Kidney (tissue), 14 donors: ENCODE data around the gene GRAMD1A. TPM values are rescaled to one million over a fixed set of nuclear protein-coding genes. Genes with fewer than 3 reads are reported as not detected.
A peak's percentile ranks its signal among the peaks of the same experiment; 100 is the strongest.

ENCODE experiments used
- DNase-seq, 5 donors: peaks; one replicate each; pipeline ENCODE4 v3.0.0-alpha.2; 2013 to 2020
- FAIRE-seq: peaks from 2 replicates; lab custom pipeline; 2012; peaks lifted over from hg19 to GRCh38; lab: Jason Lieb, UNC
- H3K27ac ChIP-seq, 2 donors: one replicate each; pipeline ENCODE4 v1.7.0; 2013; ENCODE audit warnings: low read depth in 2 of 2, low read length in 2 of 2, inconsistent platforms in 1 of 2
- H3K27me3 ChIP-seq: one replicate; pipeline ENCODE4 v1.7.1; 2013; ENCODE audit warnings: low read length, inconsistent platforms; ENCODE audit not compliant: control insufficient read depth, insufficient read depth
- H3K36me3 ChIP-seq, 3 donors: one replicate each; pipeline versions ENCODE4 v1.7.0 to v1.7.1; 2013; ENCODE audit warnings: low read length in 3 of 3, control low read depth in 1 of 3, inconsistent platforms in 1 of 3; ENCODE audit not compliant: insufficient read depth in 3 of 3, control insufficient read depth in 2 of 3
- H3K4me1 ChIP-seq, 3 donors: one replicate each; pipeline versions ENCODE4 v1.7.0 to v1.7.1; 2013; ENCODE audit warnings: low read length in 3 of 3, inconsistent platforms in 1 of 3, low read depth in 1 of 3; ENCODE audit not compliant: control insufficient read depth in 2 of 3, insufficient read depth in 2 of 3
- H3K4me3 ChIP-seq, 3 donors: one replicate each; pipeline versions ENCODE4 v1.7.0 to v1.8.1; 2013; ENCODE audit warnings: low read length in 3 of 3, control low read depth in 1 of 3, inconsistent platforms in 1 of 3
- H3K9ac ChIP-seq, 3 donors: one replicate each; pipeline versions ENCODE4 v1.7.0 to v1.7.1; 2013; ENCODE audit warnings: low read length in 3 of 3, control low read depth in 1 of 3, inconsistent platforms in 1 of 3
- H3K9me3 ChIP-seq, 3 donors: one replicate each; pipeline versions ENCODE4 v1.7.0 to v1.7.1; 2013; ENCODE audit warnings: low read length in 3 of 3, control low read depth in 1 of 3, inconsistent platforms in 1 of 3; ENCODE audit not compliant: control insufficient read depth in 2 of 3, insufficient read depth in 1 of 3
- intact Hi-C: fragments of 100-400 bp; cut with DNase I; formaldehyde crosslinking; loops from one replicate; pipeline ENCODE4 v1.11.1; 2022
- polyA plus RNA-seq: library from polyadenylated mRNA; stranded (reverse); fragments of 350-450 nt; fragmentation: Illumina TruSeq; extraction: RNeasy Lipid Tissue Mini Kit (QIAGEN cat#74804); gene quantifications from one replicate; pipeline ENCODE4 v1.2.3, GENCODE V29; 2014; ENCODE audit warnings: low read depth, low replicate concordance; ENCODE audit not compliant: insufficient read depth
- total RNA-seq: library from RNA; stranded (reverse); fragmentation: NEBNext Ultra II Directional; extraction: Animal tissue kit (Norgen Biotek cat#: 25700); gene quantifications from one replicate; pipeline ENCODE4 v1.2.1, GENCODE V29; 2021
- TF ChIP-seq, protein P1 (sequence below): IDR thresholded peaks from 3 replicates; pipeline ENCODE4 v1.5.1; 2012; ENCODE audit warnings: mild to moderate bottlenecking, moderate library complexity, borderline replicate concordance; ENCODE audit not compliant: insufficient read depth; ENCODE audit errors: extremely low read depth
- donor health status: control.
- donor health status: control.
- donor health status: control.
- donor health status: control.
- donor health status: control.
- donor health status: DM: yes; HTN: yes; CAD: no.
- donor health status: Normal renal cell carcinoma (clear cell type).

The GRAMD1A gene
- total and polyA plus RNA-seq, 2 donors from 2014 or later: 29.8 to 87.3 TPM

DNA sequence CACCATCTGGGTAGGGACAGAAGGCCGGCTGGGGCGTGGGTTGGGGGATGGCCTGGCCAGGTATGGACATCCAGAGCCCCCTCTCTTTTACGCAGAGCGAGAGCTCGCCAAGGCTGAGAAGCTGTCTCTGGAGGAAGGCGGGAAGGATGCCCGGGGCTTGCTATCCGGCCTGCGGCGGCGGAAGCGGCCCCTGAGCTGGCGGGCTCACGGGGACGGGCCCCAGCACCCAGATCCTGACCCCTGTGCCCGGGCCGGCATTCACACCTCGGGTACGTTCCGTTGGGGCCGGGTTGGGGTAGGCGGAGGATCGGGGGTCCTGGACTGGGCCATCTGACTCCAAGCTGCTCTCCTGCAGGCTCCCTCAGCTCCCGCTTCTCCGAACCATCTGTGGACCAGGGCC is 21.5 kb downstream of the GRAMD1A start:
- TF ChIP-seq, protein P1, sequence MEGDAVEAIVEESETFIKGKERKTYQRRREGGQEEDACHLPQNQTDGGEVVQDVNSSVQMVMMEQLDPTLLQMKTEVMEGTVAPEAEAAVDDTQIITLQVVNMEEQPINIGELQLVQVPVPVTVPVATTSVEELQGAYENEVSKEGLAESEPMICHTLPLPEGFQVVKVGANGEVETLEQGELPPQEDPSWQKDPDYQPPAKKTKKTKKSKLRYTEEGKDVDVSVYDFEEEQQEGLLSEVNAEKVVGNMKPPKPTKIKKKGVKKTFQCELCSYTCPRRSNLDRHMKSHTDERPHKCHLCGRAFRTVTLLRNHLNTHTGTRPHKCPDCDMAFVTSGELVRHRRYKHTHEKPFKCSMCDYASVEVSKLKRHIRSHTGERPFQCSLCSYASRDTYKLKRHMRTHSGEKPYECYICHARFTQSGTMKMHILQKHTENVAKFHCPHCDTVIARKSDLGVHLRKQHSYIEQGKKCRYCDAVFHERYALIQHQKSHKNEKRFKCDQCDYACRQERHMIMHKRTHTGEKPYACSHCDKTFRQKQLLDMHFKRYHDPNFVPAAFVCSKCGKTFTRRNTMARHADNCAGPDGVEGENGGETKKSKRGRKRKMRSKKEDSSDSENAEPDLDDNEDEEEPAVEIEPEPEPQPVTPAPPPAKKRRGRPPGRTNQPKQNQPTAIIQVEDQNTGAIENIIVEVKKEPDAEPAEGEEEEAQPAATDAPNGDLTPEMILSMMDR: no peak
- FAIRE-seq: no peak
- intact Hi-C loops: no loop called here
- Histone ChIP-seq H3K27me3 (no peaks in the 10 kb centered on the region), H3K4me1 (no peaks in the 10 kb centered on the region), H3K9me3 (no peaks in the 10 kb centered on the region), H3K27ac (no peak overlapping the region), H3K4me3 (no peak overlapping the region), H3K9ac (no peak overlapping the region), H3K36me3 (peaks cover 4 to 39% (median 20%) of the 10 kb centered on the region in 3 donors)
- DNase-seq: no peak

DNA sequence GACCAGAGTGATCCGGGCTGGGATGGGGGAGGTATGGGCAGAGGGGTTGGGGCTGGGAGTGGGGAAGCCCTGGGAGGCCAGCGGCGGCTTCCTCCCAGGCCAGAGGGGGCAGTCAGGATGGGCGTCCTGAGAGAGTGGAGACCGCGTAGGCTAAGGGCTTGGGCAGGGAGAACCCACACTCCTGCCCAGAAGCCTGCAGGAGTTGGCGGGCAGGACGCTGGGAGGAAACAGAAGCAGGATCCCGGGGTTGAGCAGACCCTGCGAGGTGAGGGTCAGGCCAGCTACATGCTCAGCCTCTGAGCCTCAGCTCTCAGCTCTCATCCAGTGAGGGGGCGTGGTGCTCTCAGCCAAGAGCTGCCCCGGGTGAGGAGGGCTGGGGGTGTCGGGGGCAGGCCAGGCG is 22.3 kb downstream of the GRAMD1A start:
- Histone ChIP-seq H3K36me3 (peaks cover 6 to 40% (median 22%) of the 10 kb centered on the region in 3 donors), H3K9me3 (no peaks in the 10 kb centered on the region), H3K27me3 (no peaks in the 10 kb centered on the region), H3K4me1 (no peaks in the 10 kb centered on the region), H3K4me3 (no peak overlapping the region), H3K9ac (no peak overlapping the region), H3K27ac (no peak overlapping the region)
- intact Hi-C loops: no loop called here
- TF ChIP-seq, protein P1: no peak
- no peak for FAIRE-seq
- no peak for DNase-seq

DNA sequence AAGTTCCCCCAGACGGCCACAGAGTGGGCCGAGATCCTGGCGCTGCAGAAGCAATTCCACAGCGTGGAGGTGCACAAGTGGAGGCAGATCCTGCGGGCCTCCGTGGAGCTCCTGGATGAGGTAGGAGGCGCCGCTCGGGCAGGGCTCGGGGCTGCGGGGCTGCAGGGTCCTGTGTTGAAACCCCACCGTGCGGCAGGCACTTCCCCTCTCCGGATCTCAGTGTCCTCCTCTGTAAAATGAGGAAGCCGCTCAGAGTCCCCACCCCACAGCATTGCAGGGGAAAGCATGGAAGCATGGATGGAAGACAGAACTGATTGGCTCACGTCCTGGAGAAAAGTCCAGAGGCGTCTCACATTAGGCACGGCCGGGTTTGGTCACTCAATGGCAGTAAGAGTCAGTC is 23.3 kb downstream of the GRAMD1A start:
- DNase-seq (peak in 1 of 5 donors; percentile 79), FAIRE-seq (no peak)
- TF ChIP-seq, protein P1: no peak
- no peaks in the 10 kb centered on the region for H3K27me3 ChIP-seq
- peaks cover 4 to 40% (median 23%) of the 10 kb centered on the region in 3 donors for H3K36me3 ChIP-seq
- no peak overlapping the region for H3K4me3 ChIP-seq
- no peaks in the 10 kb centered on the region for H3K4me1 ChIP-seq
- H3K9ac ChIP-seq: no peak overlapping the region
- intact Hi-C loops: no loop called here
- H3K9me3 ChIP-seq: no peaks in the 10 kb centered on the region
- no peak overlapping the region for H3K27ac ChIP-seq

DNA sequence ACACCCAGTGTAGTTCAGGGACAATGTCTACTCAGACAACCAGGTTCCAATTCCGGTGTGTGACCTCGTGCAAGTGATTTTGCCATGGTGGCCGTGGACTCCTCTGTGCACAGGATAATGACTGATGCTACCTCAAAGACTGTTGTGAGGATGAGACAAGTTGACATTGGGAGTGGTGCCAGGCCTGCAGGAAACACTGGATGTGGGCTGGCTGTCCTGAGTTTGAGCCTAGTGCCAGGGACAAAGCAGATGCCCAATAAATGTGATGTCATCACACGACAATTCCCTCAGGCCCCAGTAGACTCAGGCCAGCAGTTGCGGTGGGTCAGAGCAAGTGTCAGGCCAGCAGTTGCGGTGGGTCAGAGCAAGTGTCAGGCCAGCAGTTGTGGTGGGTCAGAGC is 24.0 kb downstream of the GRAMD1A start:
- Histone ChIP-seq H3K9ac (no peak overlapping the region), H3K9me3 (no peaks in the 10 kb centered on the region), H3K36me3 (peaks cover 4 to 33% (median 23%) of the 10 kb centered on the region in 3 donors), H3K27ac (no peak overlapping the region), H3K27me3 (no peaks in the 10 kb centered on the region), H3K4me1 (no peaks in the 10 kb centered on the region), H3K4me3 (no peak overlapping the region)
- TF ChIP-seq, protein P1: no peak
- intact Hi-C loops: no loop called here
- DNase-seq (peak in 1 of 5 donors; percentile 64), FAIRE-seq (no peak)
